HG02759 (cell line): ENCODE measurements around the gene DCHS2.

Experiments
- ATAC-seq: cut with Tn5 transposase; IDR thresholded peaks from one replicate; pipeline ENCODE4 v1.9.1; 2021; ENCODE audit warnings: mild to moderate bottlenecking, moderate library complexity; ENCODE audit not compliant: unreplicated experiment

The DCHS2 gene

GRCh38 chr4:154489558-154490233, 1.9 kb downstream of the DCHS2 start:
- ATAC-seq: no peak

- ATAC-seq: no peak
Measured at GRCh38 chr4:154487145-154487544, 4.5 kb downstream of the DCHS2 start.

- peak; percentile 96 for ATAC-seq
Measured at GRCh38 chr4:154485127-154485773, 6.3 kb downstream of the DCHS2 start.

- peak; percentile 41 for ATAC-seq
Measured at GRCh38 chr4:154478547-154478946, 13.1 kb downstream of the DCHS2 start.

GRCh38 chr4:154478128-154478527, 13.5 kb downstream of the DCHS2 start:
- ATAC-seq: peak; percentile 84

GRCh38 chr4:154476232-154476631, 15.4 kb downstream of the DCHS2 start:
- ATAC-seq: no peak

GRCh38 chr4:154475820-154476219, 15.8 kb downstream of the DCHS2 start:
- no peak for ATAC-seq

- ATAC-seq: no peak
Measured at GRCh38 chr4:154473497-154473896, 18.1 kb downstream of the DCHS2 start.

- ATAC-seq: no peak
Measured at GRCh38 chr4:154472858-154473257, 18.7 kb downstream of the DCHS2 start.

GRCh38 chr4:154471526-154472331, 19.9 kb downstream of the DCHS2 start:
- peak; percentile 80 for ATAC-seq

GRCh38 chr4:154471032-154471431, 20.6 kb downstream of the DCHS2 start:
- ATAC-seq: peak; percentile 79

- ATAC-seq: no peak
Measured at GRCh38 chr4:154467886-154468285, 23.7 kb downstream of the DCHS2 start.

GRCh38 chr4:154466336-154466735, 25.3 kb downstream of the DCHS2 start:
- ATAC-seq: no peak

- no peak for ATAC-seq
Measured at GRCh38 chr4:154465085-154465484, 26.5 kb downstream of the DCHS2 start.

- no peak for ATAC-seq
Measured at GRCh38 chr4:154464654-154465053, 26.9 kb downstream of the DCHS2 start.

GRCh38 chr4:154462081-154462810, 29.4 kb downstream of the DCHS2 start:
- ATAC-seq: no peak

GRCh38 chr4:154457471-154457870, 34.1 kb downstream of the DCHS2 start:
- ATAC-seq: no peak

- ATAC-seq: no peak
Measured at GRCh38 chr4:154456889-154457288, 34.7 kb downstream of the DCHS2 start.

GRCh38 chr4:154456240-154456639, 35.4 kb downstream of the DCHS2 start:
- no peak for ATAC-seq

- ATAC-seq: no peak
Measured at GRCh38 chr4:154455111-154455510, 36.5 kb downstream of the DCHS2 start.

GRCh38 chr4:154454710-154455109, 36.9 kb downstream of the DCHS2 start:
- no peak for ATAC-seq
